Keratinocyte (primary cell): ENCODE measurements around the gene CD101. TPM values are rescaled to one million over a fixed set of nuclear protein-coding genes. Genes with fewer than 3 reads are reported as not detected.

Experiments used
- DNase-seq: peaks from one replicate; pipeline ENCODE4 v3.0.0-alpha.2; 2011; ENCODE audit warnings: low read depth, missing footprints, low spot score
- FAIRE-seq: peaks from 2 replicates; lab custom pipeline; 2011; peaks lifted over from hg19 to GRCh38; lab: Jason Lieb, UNC
- H2AFZ ChIP-seq: 2 replicates; pipeline ENCODE4 v1.6.0; 2012; ENCODE audit warnings: low read length, control low read depth, inconsistent platforms; ENCODE audit not compliant: control insufficient read depth
- H3K27ac ChIP-seq: 2 replicates; pipeline ENCODE4 v1.5.1; 2011; ENCODE audit warnings: low read length; ENCODE audit not compliant: control insufficient read depth, insufficient read depth
- H3K27me3 ChIP-seq: 3 replicates; pipeline ENCODE4 v1.6.0; 2011; ENCODE audit warnings: low read length; ENCODE audit not compliant: control insufficient read depth, insufficient read depth; ENCODE audit errors: extremely low read depth
- H3K36me3 ChIP-seq, 2 experiments: 2 replicates in 1 of 2; 3 replicates in 1 of 2; pipeline ENCODE4 v1.5.1; 2011; ENCODE audit warnings: low read length in 2 of 2, mild to moderate bottlenecking in 1 of 2; ENCODE audit not compliant: control insufficient read depth in 2 of 2, insufficient read depth in 2 of 2; ENCODE audit errors: extremely low read depth in 1 of 2
- H3K4me1 ChIP-seq: 3 replicates; pipeline ENCODE4 v1.5.1; 2011; ENCODE audit warnings: low read length; ENCODE audit not compliant: control insufficient read depth, insufficient read depth; ENCODE audit errors: extremely low read depth
- H3K4me2 ChIP-seq: 3 replicates; pipeline ENCODE4 v1.6.0; 2011; ENCODE audit warnings: low read depth, low read length; ENCODE audit not compliant: control insufficient read depth, insufficient read depth; ENCODE audit errors: extremely low read depth
- H3K4me3 ChIP-seq, 3 experiments: fragments of 200-600 bp in 1 of 3; sonication (generic) in 1 of 3; 2 replicates in 2 of 3; 3 replicates in 1 of 3; pipeline ENCODE4 v1.5.1; 2011 to 2016; ENCODE audit warnings: low read length in 3 of 3, mild to moderate bottlenecking in 3 of 3, control low read depth in 2 of 3, inconsistent platforms in 1 of 3, low read depth in 1 of 3, mixed read lengths in 1 of 3, mixed run types in 1 of 3, moderate library complexity in 1 of 3; ENCODE audit not compliant: control insufficient read depth in 2 of 3, insufficient read depth in 2 of 3; ENCODE audit errors: extremely low read depth in 1 of 3
- H3K79me2 ChIP-seq: 2 replicates; pipeline ENCODE4 v1.6.0; 2012; ENCODE audit warnings: low read length; ENCODE audit not compliant: control insufficient read depth, insufficient read depth
- H3K9ac ChIP-seq: 3 replicates; pipeline ENCODE4 v1.6.0; 2011; ENCODE audit warnings: low read length; ENCODE audit not compliant: control insufficient read depth, insufficient read depth; ENCODE audit errors: extremely low read depth
- H3K9me1 ChIP-seq: 3 replicates; pipeline ENCODE4 v1.6.0; 2011; ENCODE audit warnings: low read length; ENCODE audit not compliant: control insufficient read depth, insufficient read depth; ENCODE audit errors: extremely low read depth
- H3K9me3 ChIP-seq: 2 replicates; pipeline ENCODE4 v1.5.1; 2012; ENCODE audit warnings: low read depth, low read length; ENCODE audit not compliant: control insufficient read depth
- H4K20me1 ChIP-seq: 3 replicates; pipeline ENCODE4 v1.6.0; 2011; ENCODE audit warnings: low read length; ENCODE audit not compliant: control insufficient read depth, insufficient read depth; ENCODE audit errors: extremely low read depth
- EZH2 ChIP-seq: IDR thresholded peaks from one replicate; pipeline ENCODE4 v1.6.1; 2012; ENCODE audit warnings: inconsistent platforms, mild to moderate bottlenecking, low read length, moderate library complexity
- dilution Hi-C: fragments of 300-500 bp; cut with MboI; formaldehyde crosslinking; loops from one replicate; pipeline ENCODE4 v1.7.0; 2020; ENCODE audit warnings: low sequenced_read_pairs; ENCODE audit not compliant: extremely low pct_ligation_motif_present
- polyA plus RNA-seq, 5 experiments: library from polyadenylated mRNA; depleted of rRNA in 3 of 5; stranded (reverse) in 3 of 5; stranded (forward) in 1 of 5; unstranded in 1 of 5; fragments of >200 nt; gene quantifications; 1 replicate in 1 of 5; 2 replicates in 3 of 5; 3 replicates in 1 of 5; pipeline versions ENCODE4 v1.2.1 to v1.2.3, GENCODE V29; 2011 to 2012; ENCODE audit warnings: missing spikeins in 2 of 5, low read depth in 1 of 5, low replicate concordance in 1 of 5
- TF ChIP-seq, protein P1 (sequence below), 3 experiments: IDR thresholded peaks in 1 of 3; conservative IDR thresholded peaks in 1 of 3; optimal IDR thresholded peaks in 1 of 3; 2 replicates in 2 of 3; 3 replicates in 1 of 3; pipeline versions ENCODE3 to v1.5.1; 2011; ENCODE audit warnings: low read length in 3 of 3, mild to moderate bottlenecking in 3 of 3, moderate library complexity in 2 of 3, control low read depth in 1 of 3, inconsistent platforms in 1 of 3; ENCODE audit not compliant: insufficient read depth in 2 of 3; ENCODE audit errors: extremely low read depth in 1 of 3

Gene CD101
- polyA plus RNA-seq, 1 donor (not counting 4 experiments of a cell fraction or from before 2014, with no cell fraction given), result 1.8 TPM

DNA sequence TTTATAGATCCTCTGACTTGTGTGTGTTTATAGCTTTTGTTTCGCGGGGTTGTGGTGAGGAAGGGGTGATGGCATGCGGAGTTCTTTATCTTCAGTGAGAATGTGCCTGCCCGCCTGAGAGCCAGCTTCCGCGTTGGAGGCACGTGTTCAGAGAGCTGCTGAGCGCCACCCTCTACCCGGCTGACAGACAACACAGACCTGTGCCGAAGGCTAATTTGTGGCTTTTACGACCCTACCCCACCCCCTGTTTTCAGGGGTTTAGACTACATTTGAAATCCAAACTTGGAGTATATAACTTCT is 14.4 kb upstream of the CD101 start:
- no peak for DNase-seq
- no peak for FAIRE-seq
- no peaks in the 10 kb centered on the region for H3K9me1 ChIP-seq
- no peak overlapping the region for H3K9ac ChIP-seq
- peaks cover 5% of the 10 kb centered on the region for H3K4me1 ChIP-seq
- peaks cover 33 to 42% of the 10 kb centered on the region in 2 experiments for H3K36me3 ChIP-seq
- H3K79me2 ChIP-seq, result peaks cover 2% of the 10 kb centered on the region
- H3K27me3 ChIP-seq, result no peaks in the 10 kb centered on the region
- no peaks in the 10 kb centered on the region for H4K20me1 ChIP-seq
- no peak overlapping the region for H3K4me2 ChIP-seq
- H2AFZ ChIP-seq, result no peak overlapping the region
- H3K27ac ChIP-seq, result no peak overlapping the region
- H3K4me3 ChIP-seq, result no peak overlapping the region
- no peaks in the 10 kb centered on the region for H3K9me3 ChIP-seq
- TF ChIP-seq, protein P1, sequence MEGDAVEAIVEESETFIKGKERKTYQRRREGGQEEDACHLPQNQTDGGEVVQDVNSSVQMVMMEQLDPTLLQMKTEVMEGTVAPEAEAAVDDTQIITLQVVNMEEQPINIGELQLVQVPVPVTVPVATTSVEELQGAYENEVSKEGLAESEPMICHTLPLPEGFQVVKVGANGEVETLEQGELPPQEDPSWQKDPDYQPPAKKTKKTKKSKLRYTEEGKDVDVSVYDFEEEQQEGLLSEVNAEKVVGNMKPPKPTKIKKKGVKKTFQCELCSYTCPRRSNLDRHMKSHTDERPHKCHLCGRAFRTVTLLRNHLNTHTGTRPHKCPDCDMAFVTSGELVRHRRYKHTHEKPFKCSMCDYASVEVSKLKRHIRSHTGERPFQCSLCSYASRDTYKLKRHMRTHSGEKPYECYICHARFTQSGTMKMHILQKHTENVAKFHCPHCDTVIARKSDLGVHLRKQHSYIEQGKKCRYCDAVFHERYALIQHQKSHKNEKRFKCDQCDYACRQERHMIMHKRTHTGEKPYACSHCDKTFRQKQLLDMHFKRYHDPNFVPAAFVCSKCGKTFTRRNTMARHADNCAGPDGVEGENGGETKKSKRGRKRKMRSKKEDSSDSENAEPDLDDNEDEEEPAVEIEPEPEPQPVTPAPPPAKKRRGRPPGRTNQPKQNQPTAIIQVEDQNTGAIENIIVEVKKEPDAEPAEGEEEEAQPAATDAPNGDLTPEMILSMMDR (optimal IDR thresholded peaks at IDR 0.05 in 1 of 3, IDR thresholded peaks at IDR 0.05 in 1 of 3, conservative IDR thresholded peaks at IDR 0.05 in 1 of 3; ENCODE audit: extremely low read depth in 1 of 3, insufficient read depth in 2 of 3, low read length in 3 of 3), result no peak
- no peak for TF ChIP-seq EZH2
- dilution Hi-C loops, result no loop called here

DNA sequence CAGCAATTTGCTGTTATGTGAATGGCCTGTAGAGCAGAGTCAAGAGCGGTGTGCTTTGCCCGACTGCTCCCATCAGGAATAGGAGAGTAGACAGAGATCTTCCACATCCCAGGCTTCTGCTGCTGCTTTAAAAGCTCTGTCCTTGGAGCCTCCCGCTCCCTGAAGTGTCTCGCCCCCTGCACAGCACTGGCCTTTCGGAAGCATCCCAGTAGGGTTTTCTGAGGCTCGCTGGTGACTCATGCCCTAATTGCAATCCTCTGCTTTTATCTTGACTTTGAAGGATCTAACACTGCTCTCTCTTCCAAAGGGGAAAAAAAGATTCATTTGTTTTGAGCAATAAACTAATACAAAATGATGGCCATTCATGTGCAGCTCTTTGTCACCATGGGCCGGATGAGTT is 13.3 kb upstream of the CD101 start:
- H3K9ac ChIP-seq, result no peak overlapping the region
- no peak overlapping the region for H3K27ac ChIP-seq
- no peaks in the 10 kb centered on the region for H3K27me3 ChIP-seq
- no peak overlapping the region for H2AFZ ChIP-seq
- no peaks in the 10 kb centered on the region for H3K9me3 ChIP-seq
- H3K9me1 ChIP-seq, result no peaks in the 10 kb centered on the region
- no peak overlapping the region for H3K4me3 ChIP-seq
- H4K20me1 ChIP-seq, result no peaks in the 10 kb centered on the region
- peaks cover under 1% of the 10 kb centered on the region for H3K79me2 ChIP-seq
- peaks cover 5% of the 10 kb centered on the region for H3K4me1 ChIP-seq
- peaks cover 33 to 44% of the 10 kb centered on the region in 2 experiments for H3K36me3 ChIP-seq
- no peak for DNase-seq
- dilution Hi-C loops, result no loop called here
- no peak for TF ChIP-seq EZH2
- TF ChIP-seq, protein P1 (optimal IDR thresholded peaks at IDR 0.05 in 1 of 3, IDR thresholded peaks at IDR 0.05 in 1 of 3, conservative IDR thresholded peaks at IDR 0.05 in 1 of 3; ENCODE audit: extremely low read depth in 1 of 3, insufficient read depth in 2 of 3, low read length in 3 of 3), result no peak
- no peak overlapping the region for H3K4me2 ChIP-seq
- FAIRE-seq, result no peak
